ENCODE data around the gene OR13C9. TPM values are rescaled to one million over a fixed set of nuclear protein-coding genes. Genes with fewer than 3 reads are reported as not detected.
"Not testable (repeated sequence)": the region's sequence is repeated elsewhere in the genome, so short reads cannot be mapped to it uniquely, and the experiment has no call there.

OR13C9 gene
- total RNA-seq, 1 donor = not detected

DNA sequence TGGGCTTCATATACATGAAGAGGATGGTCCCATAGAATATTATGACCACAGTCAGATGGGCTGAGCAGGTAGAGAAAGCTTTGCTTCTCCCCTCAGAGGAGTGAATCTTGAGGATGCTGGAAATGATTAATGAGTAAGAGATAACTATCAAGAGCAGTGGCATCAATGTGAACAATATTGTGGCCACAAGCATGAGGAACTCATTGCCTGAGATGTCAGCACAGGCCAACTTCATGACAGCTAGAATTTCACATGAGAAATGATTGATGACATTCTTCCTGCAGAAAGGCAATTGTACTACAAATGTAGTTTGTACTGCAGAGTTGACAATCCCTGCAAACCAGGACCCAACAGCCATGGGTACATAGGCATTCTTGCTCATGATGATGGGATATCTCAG is 586 bp downstream of the OR13C9 start:
- H3K9me3 ChIP-seq (ENCODE audit: low read depth, low read length) = no peaks in the 10 kb centered on the region
- no peak overlapping the region for H2AFZ ChIP-seq (ENCODE audit: low read length)
- H3K4me3 ChIP-seq (ENCODE audit: insufficient read depth, low read length) = no peak overlapping the region
- H3K79me2 ChIP-seq (ENCODE audit: insufficient read depth, low read length) = no peaks in the 10 kb centered on the region
- no peaks in the 10 kb centered on the region for H3K27me3 ChIP-seq (ENCODE audit: insufficient read depth, low read length)
- H3K4me1 ChIP-seq (ENCODE audit: insufficient read depth, low read length) = no peaks in the 10 kb centered on the region
- no peaks in the 10 kb centered on the region for H3K36me3 ChIP-seq (ENCODE audit: insufficient read depth, low read length)
- H3K27ac ChIP-seq (ENCODE audit: low read depth, low read length) = no peak overlapping the region
- no peaks in the 10 kb centered on the region for H4K20me1 ChIP-seq (ENCODE audit: insufficient read depth, low read length)
- no peak for DNase-seq (ENCODE audit: insufficient read length, low spot score, missing footprints)
- no peak overlapping the region for H3K4me2 ChIP-seq (ENCODE audit: insufficient read depth, low read length)
- TF ChIP-seq, protein P1, sequence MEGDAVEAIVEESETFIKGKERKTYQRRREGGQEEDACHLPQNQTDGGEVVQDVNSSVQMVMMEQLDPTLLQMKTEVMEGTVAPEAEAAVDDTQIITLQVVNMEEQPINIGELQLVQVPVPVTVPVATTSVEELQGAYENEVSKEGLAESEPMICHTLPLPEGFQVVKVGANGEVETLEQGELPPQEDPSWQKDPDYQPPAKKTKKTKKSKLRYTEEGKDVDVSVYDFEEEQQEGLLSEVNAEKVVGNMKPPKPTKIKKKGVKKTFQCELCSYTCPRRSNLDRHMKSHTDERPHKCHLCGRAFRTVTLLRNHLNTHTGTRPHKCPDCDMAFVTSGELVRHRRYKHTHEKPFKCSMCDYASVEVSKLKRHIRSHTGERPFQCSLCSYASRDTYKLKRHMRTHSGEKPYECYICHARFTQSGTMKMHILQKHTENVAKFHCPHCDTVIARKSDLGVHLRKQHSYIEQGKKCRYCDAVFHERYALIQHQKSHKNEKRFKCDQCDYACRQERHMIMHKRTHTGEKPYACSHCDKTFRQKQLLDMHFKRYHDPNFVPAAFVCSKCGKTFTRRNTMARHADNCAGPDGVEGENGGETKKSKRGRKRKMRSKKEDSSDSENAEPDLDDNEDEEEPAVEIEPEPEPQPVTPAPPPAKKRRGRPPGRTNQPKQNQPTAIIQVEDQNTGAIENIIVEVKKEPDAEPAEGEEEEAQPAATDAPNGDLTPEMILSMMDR (IDR thresholded peaks at IDR 0.05; ENCODE audit: extremely low read depth, low read depth, low read length) = no peak

DNA sequence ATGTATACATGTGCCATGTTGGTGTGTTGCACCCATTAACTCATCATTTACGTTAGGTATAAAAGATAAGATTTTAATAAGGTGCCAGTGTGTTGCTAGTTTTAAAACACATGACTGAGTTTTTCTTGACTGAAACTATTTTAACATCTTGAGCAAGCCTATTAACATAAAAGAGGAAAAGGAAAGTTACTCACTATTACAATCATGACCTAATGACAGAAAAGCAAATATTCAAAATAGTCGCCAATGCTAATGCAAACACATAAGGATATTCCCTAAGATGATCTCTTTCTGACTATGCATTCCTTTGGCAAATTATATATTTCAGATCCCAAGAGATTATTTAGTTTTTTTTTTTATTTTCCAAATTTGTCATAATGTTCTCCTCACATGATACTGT is 6.8 kb downstream of the OR13C9 start:
- Histone ChIP-seq H2AFZ (ENCODE audit: low read length) (no peak overlapping the region), H3K27me3 (ENCODE audit: insufficient read depth, low read length) (no peaks in the 10 kb centered on the region), H4K20me1 (ENCODE audit: insufficient read depth, low read length) (no peaks in the 10 kb centered on the region), H3K4me2 (ENCODE audit: insufficient read depth, low read length) (no peak overlapping the region), H3K9me3 (ENCODE audit: low read depth, low read length) (no peaks in the 10 kb centered on the region), H3K36me3 (ENCODE audit: insufficient read depth, low read length) (no peaks in the 10 kb centered on the region), H3K4me1 (ENCODE audit: insufficient read depth, low read length) (no peaks in the 10 kb centered on the region), H3K79me2 (ENCODE audit: insufficient read depth, low read length) (no peaks in the 10 kb centered on the region), H3K4me3 (ENCODE audit: insufficient read depth, low read length) (no peak overlapping the region), H3K27ac (ENCODE audit: low read depth, low read length) (no peak overlapping the region)
- TF ChIP-seq, protein P1 (IDR thresholded peaks at IDR 0.05; ENCODE audit: extremely low read depth, low read depth, low read length) = no peak
- DNase-seq (ENCODE audit: insufficient read length, low spot score, missing footprints) = no peak

DNA sequence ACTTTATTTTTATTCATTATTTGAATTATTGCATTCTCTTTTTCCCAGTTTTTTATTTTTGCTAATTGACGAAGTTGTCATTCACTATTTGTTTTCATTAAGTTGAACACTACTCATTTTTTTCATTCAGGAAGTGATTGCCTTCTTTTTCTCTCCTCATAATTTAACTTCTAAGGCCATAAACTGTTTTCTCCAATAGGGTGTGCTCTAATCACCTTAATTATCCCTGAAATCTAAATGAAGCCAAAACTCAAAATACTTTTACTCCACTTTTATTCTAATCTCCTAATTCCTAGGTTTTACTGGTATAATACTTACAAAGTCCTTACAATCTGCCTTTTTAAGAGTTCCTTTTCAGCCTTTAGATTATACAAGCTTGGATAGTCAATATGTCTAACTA is 9.7 kb downstream of the OR13C9 start:
- Histone ChIP-seq H3K4me2 (ENCODE audit: insufficient read depth, low read length) (no peak overlapping the region), H3K36me3 (ENCODE audit: insufficient read depth, low read length) (no peaks in the 10 kb centered on the region), H3K27ac (ENCODE audit: low read depth, low read length) (no peak overlapping the region), H3K4me1 (ENCODE audit: insufficient read depth, low read length) (no peaks in the 10 kb centered on the region), H4K20me1 (ENCODE audit: insufficient read depth, low read length) (no peaks in the 10 kb centered on the region), H3K79me2 (ENCODE audit: insufficient read depth, low read length) (no peaks in the 10 kb centered on the region), H3K27me3 (ENCODE audit: insufficient read depth, low read length) (no peaks in the 10 kb centered on the region), H3K9me3 (ENCODE audit: low read depth, low read length) (no peaks in the 10 kb centered on the region), H2AFZ (ENCODE audit: low read length) (no peak overlapping the region), H3K4me3 (ENCODE audit: insufficient read depth, low read length) (no peak overlapping the region)
- TF ChIP-seq, protein P1 (IDR thresholded peaks at IDR 0.05; ENCODE audit: extremely low read depth, low read depth, low read length) = no peak
- no peak for DNase-seq (ENCODE audit: insufficient read length, low spot score, missing footprints)

DNA sequence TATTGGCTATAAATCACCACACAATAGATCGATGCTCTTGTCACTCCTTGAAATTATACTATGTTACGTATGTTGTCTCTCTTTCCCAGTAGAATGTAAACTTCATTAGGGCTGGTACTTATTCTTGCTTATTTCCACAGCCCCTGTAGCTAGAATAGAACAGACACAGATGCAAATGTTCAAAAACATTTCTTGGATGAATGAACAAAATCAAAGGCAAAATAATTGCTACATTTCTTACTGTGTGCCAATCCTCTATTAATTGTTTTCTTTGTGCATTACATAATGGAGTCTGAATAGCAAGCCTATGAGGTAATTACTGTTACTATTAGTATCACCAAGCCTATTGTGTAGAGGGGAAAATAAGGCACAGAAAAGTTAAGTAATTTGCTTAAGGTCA is 11.9 kb downstream of the OR13C9 start:
- no peak overlapping the region for H3K27ac ChIP-seq (ENCODE audit: low read depth, low read length)
- TF ChIP-seq, protein P1 (IDR thresholded peaks at IDR 0.05; ENCODE audit: extremely low read depth, low read depth, low read length) = no peak
- H3K36me3 ChIP-seq (ENCODE audit: insufficient read depth, low read length) = no peaks in the 10 kb centered on the region
- H3K4me2 ChIP-seq (ENCODE audit: insufficient read depth, low read length) = no peak overlapping the region
- no peaks in the 10 kb centered on the region for H3K79me2 ChIP-seq (ENCODE audit: insufficient read depth, low read length)
- no peak overlapping the region for H2AFZ ChIP-seq (ENCODE audit: low read length)
- no peak for DNase-seq (ENCODE audit: insufficient read length, low spot score, missing footprints)
- H3K4me3 ChIP-seq (ENCODE audit: insufficient read depth, low read length) = no peak overlapping the region
- H3K27me3 ChIP-seq (ENCODE audit: insufficient read depth, low read length) = no peaks in the 10 kb centered on the region
- H4K20me1 ChIP-seq (ENCODE audit: insufficient read depth, low read length) = no peaks in the 10 kb centered on the region
- H3K9me3 ChIP-seq (ENCODE audit: low read depth, low read length) = no peaks in the 10 kb centered on the region
- H3K4me1 ChIP-seq (ENCODE audit: insufficient read depth, low read length) = no peaks in the 10 kb centered on the region

DNA sequence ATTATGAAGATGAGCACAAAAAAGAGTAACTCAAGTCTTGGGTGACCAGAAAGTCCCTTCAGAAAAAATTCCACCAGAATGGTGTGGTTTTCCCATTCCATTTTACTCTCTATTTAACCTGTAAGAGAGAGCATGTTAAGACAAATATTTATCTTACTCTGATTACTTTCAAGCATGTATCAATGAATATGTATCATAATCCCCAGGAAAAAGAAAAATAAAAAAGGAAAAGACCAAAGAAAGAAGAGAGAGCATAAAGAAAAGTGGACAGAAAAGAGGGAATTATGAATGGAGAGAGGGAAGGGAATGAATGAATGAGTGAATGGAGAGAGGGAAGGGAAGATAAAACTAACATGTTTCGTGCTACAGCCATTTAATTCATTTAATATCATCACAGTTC is 12.5 kb downstream of the OR13C9 start, which contains the start of gene OR13C2:
Gene OR13C2, minus strand, starts transcription at position 101 of the 400 bp plus-strand sequence. Its CDS starts 0 bp downstream, at position 101.
- H3K9me3 ChIP-seq (ENCODE audit: low read depth, low read length); H3K4me3 ChIP-seq (ENCODE audit: insufficient read depth, low read length); H3K27me3 ChIP-seq (ENCODE audit: insufficient read depth, low read length); H3K36me3 ChIP-seq (ENCODE audit: insufficient read depth, low read length); H4K20me1 ChIP-seq (ENCODE audit: insufficient read depth, low read length); H3K79me2 ChIP-seq (ENCODE audit: insufficient read depth, low read length); H3K4me1 ChIP-seq (ENCODE audit: insufficient read depth, low read length); DNase-seq (ENCODE audit: insufficient read length, low spot score, missing footprints); H3K4me2 ChIP-seq (ENCODE audit: insufficient read depth, low read length); H2AFZ ChIP-seq (ENCODE audit: low read length); H3K27ac ChIP-seq (ENCODE audit: low read depth, low read length): not testable (repeated sequence)

Data from osteoblast (primary cell).